HG03159 (cell line): ENCODE measurements around the gene LIPC.

Experiments
- ATAC-seq: cut with Tn5 transposase; IDR thresholded peaks from one replicate; pipeline ENCODE4 v1.9.1; 2021; ENCODE audit warnings: mild to moderate bottlenecking, moderate library complexity; ENCODE audit not compliant: unreplicated experiment

Gene LIPC

GRCh38 chr15:58453931-58454793 is 22.4 kb downstream of the LIPC start:
- no peak for ATAC-seq

GRCh38 chr15:58454950-58455401 is 23.2 kb downstream of the LIPC start:
- ATAC-seq = no peak

- peak; percentile 76 for ATAC-seq
These were observed 25.7 kb downstream of the LIPC start for GRCh38 chr15:58457466-58457965.

- ATAC-seq = no peak
These were observed 26.3 kb downstream of the LIPC start for GRCh38 chr15:58458076-58458475.

- ATAC-seq = no peak
These were observed 27.3 kb downstream of the LIPC start for GRCh38 chr15:58459045-58459444.

- ATAC-seq = no peak
These were observed 27.8 kb downstream of the LIPC start for GRCh38 chr15:58459560-58459959.

GRCh38 chr15:58460116-58460790 is 28.5 kb downstream of the LIPC start:
- no peak for ATAC-seq

- no peak for ATAC-seq
These were observed 29.1 kb downstream of the LIPC start for GRCh38 chr15:58460872-58461271.

GRCh38 chr15:58462547-58462946 is 30.8 kb downstream of the LIPC start:
- no peak for ATAC-seq

- ATAC-seq = no peak
These were observed 31.3 kb downstream of the LIPC start for GRCh38 chr15:58462973-58463663.

- ATAC-seq = no peak
These were observed 32.2 kb downstream of the LIPC start for GRCh38 chr15:58463815-58464650.

GRCh38 chr15:58465070-58465469 is 33.3 kb downstream of the LIPC start:
- ATAC-seq = no peak

- ATAC-seq = no peak
These were observed 34.2 kb downstream of the LIPC start for GRCh38 chr15:58465866-58466517.

GRCh38 chr15:58466566-58466965 is 34.8 kb downstream of the LIPC start:
- no peak for ATAC-seq

GRCh38 chr15:58467121-58467721 is 35.4 kb downstream of the LIPC start:
- no peak for ATAC-seq

GRCh38 chr15:58467722-58468423 is 36.1 kb downstream of the LIPC start:
- no peak for ATAC-seq

- no peak for ATAC-seq
These were observed 37.9 kb downstream of the LIPC start for GRCh38 chr15:58469432-58470353.

- ATAC-seq = no peak
These were observed 39.6 kb downstream of the LIPC start for GRCh38 chr15:58471348-58471747.
